ENCODE data around the gene ADORA2A.

ADORA2A gene

DNA sequence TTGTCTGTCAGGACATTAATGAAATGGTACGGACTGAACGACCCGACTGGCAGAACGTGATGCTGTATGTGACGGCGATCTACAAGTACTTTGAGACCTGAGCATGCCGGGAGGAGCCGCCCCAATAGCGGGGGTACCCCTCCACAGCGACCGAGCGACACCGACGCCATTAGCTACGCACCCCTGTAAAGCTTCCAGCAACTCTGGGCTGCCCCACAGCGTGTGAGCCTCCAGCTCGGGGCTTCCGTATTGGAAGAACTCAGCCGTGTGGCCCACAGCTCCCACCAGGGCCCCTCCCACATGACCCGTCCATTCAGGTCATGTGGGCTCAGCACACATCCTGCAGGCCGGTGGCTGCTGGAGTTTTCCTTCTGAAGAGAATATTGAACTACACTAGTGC, 12.9 kb upstream of the ADORA2A start:
- H3K36me3 ChIP-seq = peaks cover 24% of the 10 kb centered on the region
- TF ChIP-seq, protein P1, sequence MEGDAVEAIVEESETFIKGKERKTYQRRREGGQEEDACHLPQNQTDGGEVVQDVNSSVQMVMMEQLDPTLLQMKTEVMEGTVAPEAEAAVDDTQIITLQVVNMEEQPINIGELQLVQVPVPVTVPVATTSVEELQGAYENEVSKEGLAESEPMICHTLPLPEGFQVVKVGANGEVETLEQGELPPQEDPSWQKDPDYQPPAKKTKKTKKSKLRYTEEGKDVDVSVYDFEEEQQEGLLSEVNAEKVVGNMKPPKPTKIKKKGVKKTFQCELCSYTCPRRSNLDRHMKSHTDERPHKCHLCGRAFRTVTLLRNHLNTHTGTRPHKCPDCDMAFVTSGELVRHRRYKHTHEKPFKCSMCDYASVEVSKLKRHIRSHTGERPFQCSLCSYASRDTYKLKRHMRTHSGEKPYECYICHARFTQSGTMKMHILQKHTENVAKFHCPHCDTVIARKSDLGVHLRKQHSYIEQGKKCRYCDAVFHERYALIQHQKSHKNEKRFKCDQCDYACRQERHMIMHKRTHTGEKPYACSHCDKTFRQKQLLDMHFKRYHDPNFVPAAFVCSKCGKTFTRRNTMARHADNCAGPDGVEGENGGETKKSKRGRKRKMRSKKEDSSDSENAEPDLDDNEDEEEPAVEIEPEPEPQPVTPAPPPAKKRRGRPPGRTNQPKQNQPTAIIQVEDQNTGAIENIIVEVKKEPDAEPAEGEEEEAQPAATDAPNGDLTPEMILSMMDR (IDR thresholded peaks at IDR 0.05; ENCODE audit: low read depth, low read length) = no peak
- no peaks in the 10 kb centered on the region for H3K27me3 ChIP-seq
- peaks cover 3% of the 10 kb centered on the region for H3K4me1 ChIP-seq
- H3K9me3 ChIP-seq = no peaks in the 10 kb centered on the region
- no peak overlapping the region for H3K4me3 ChIP-seq (ENCODE audit: low read depth, low read length)
- no peak for DNase-seq

GRCh38 chr22:24414984-24415945, 12.1 kb upstream of the ADORA2A start:
- Histone ChIP-seq H3K9me3 (no peaks in the 10 kb centered on the region), H3K36me3 (peaks cover 24% of the 10 kb centered on the region), H3K4me1 (peaks cover 10% of the 10 kb centered on the region), H3K27me3 (no peaks in the 10 kb centered on the region), H3K4me3 (ENCODE audit: low read depth, low read length) (no peak overlapping the region)
- no peak for DNase-seq
- TF ChIP-seq, protein P1 (IDR thresholded peaks at IDR 0.05; ENCODE audit: low read depth, low read length) = no peak

- TF ChIP-seq, protein P1 (IDR thresholded peaks at IDR 0.05; ENCODE audit: low read depth, low read length) = no peak
- no peak for DNase-seq
- Histone ChIP-seq H3K27me3 (no peaks in the 10 kb centered on the region), H3K36me3 (peaks cover 24% of the 10 kb centered on the region), H3K9me3 (no peaks in the 10 kb centered on the region), H3K4me1 (peaks cover 15% of the 10 kb centered on the region), H3K4me3 (ENCODE audit: low read depth, low read length) (no peak overlapping the region)
Measured at GRCh38 chr22:24416095-24416494, 11.3 kb upstream of the ADORA2A start.

GRCh38 chr22:24416611-24417010, 10.8 kb upstream of the ADORA2A start:
- no peak overlapping the region for H3K4me3 ChIP-seq (ENCODE audit: low read depth, low read length)
- no peaks in the 10 kb centered on the region for H3K9me3 ChIP-seq
- peaks cover 21% of the 10 kb centered on the region for H3K36me3 ChIP-seq
- no peaks in the 10 kb centered on the region for H3K27me3 ChIP-seq
- no peak for DNase-seq
- H3K4me1 ChIP-seq = peaks cover 15% of the 10 kb centered on the region
- TF ChIP-seq, protein P1 (IDR thresholded peaks at IDR 0.05; ENCODE audit: low read depth, low read length) = no peak

GRCh38 chr22:24417200-24417599, 10.2 kb upstream of the ADORA2A start:
- TF ChIP-seq, protein P1 (IDR thresholded peaks at IDR 0.05; ENCODE audit: low read depth, low read length) = no peak
- Histone ChIP-seq H3K27me3 (no peaks in the 10 kb centered on the region), H3K4me1 (peaks cover 15% of the 10 kb centered on the region), H3K9me3 (no peaks in the 10 kb centered on the region), H3K4me3 (ENCODE audit: low read depth, low read length) (no peak overlapping the region), H3K36me3 (peaks cover 20% of the 10 kb centered on the region)
- no peak for DNase-seq

All from BE2C (cell line).